Astrocyte of the cerebellum (primary cell): ENCODE results near the gene ZC3H18.

Experiments used
- DNase-seq: peaks from one replicate; pipeline ENCODE4 v3.0.0-alpha.2; 2011; ENCODE audit warnings: low read depth
- H3K4me3 ChIP-seq: 2 replicates; pipeline ENCODE4 v1.5.1; 2011; ENCODE audit warnings: mild to moderate bottlenecking, low read depth, low read length, moderate library complexity
- CTCF ChIP-seq: IDR thresholded peaks from 2 replicates; pipeline ENCODE4 v1.5.1; 2012; ENCODE audit warnings: low read length, low read depth, moderate library complexity, mild to moderate bottlenecking; ENCODE audit errors: missing control alignments
- in situ Hi-C: cut with HindIII; loops from 2 replicates; pipeline ENCODE4 v1.10.0; 2017; ENCODE audit warnings: low sequenced_read_pairs

ZC3H18 gene

GRCh38 chr16:88639231-88640038 is 69.2 kb downstream of the ZC3H18 start:
- TF ChIP-seq CTCF: no peak
- no peak for DNase-seq
- in situ Hi-C loops: no loop called here
- no peak overlapping the region for H3K4me3 ChIP-seq

- in situ Hi-C loops: no loop called here
- no peak for TF ChIP-seq CTCF
- no peak overlapping the region for H3K4me3 ChIP-seq
- DNase-seq: no peak
These were observed 69.9 kb downstream of the ZC3H18 start for GRCh38 chr16:88640039-88640495.

- DNase-seq: no peak
- TF ChIP-seq CTCF: no peak
- in situ Hi-C loops: no loop called here
- no peak overlapping the region for H3K4me3 ChIP-seq
These were observed 70.5 kb downstream of the ZC3H18 start for GRCh38 chr16:88640498-88641247.

- DNase-seq: no peak
- in situ Hi-C loops: no loop called here
- no peak overlapping the region for H3K4me3 ChIP-seq
- TF ChIP-seq CTCF: no peak
These were observed 72.9 kb downstream of the ZC3H18 start for GRCh38 chr16:88642881-88643643.

- in situ Hi-C loops: no loop called here
- no peak for DNase-seq
- no peak overlapping the region for H3K4me3 ChIP-seq
- TF ChIP-seq CTCF: no peak
These were observed 73.4 kb downstream of the ZC3H18 start for GRCh38 chr16:88643644-88643932.

- in situ Hi-C loops: no loop called here
- DNase-seq: no peak
- no peak for TF ChIP-seq CTCF
- no peak overlapping the region for H3K4me3 ChIP-seq
These were observed 75.3 kb downstream of the ZC3H18 start for GRCh38 chr16:88645455-88645854.
